OCI-LY7 (cell line): ENCODE results near the gene DCLK1. TPM values are rescaled to one million over a fixed set of nuclear protein-coding genes. Genes with fewer than 3 reads are reported as not detected.

ENCODE experiments used
- BruUV-seq: library from RNA; stranded (reverse); fragments of 400-500 nt; replicated peaks from 2 replicates; lab custom pipeline; 2021; lab: Mats Ljungman, UMichigan
- CTCF ChIA-PET: fragments of 300-600 bp; sonication (Branson Sonifier 250); formaldehyde crosslinking; loops from one replicate; lab custom pipeline; 2022; ENCODE audit warnings: antibody characterized with exemption; ENCODE audit not compliant: unreplicated experiment; lab: Charles Lee
- POLR2A ChIA-PET: fragments of 300-600 bp; sonication (Branson Sonifier 250); formaldehyde crosslinking; loops from one replicate; lab custom pipeline; 2022; ENCODE audit warnings: antibody characterized with exemption; lab: Charles Lee
- DNase-seq: peaks from one replicate; pipeline ENCODE4 v3.0.0-alpha.2; 2015; ENCODE audit warnings: low spot score
- H2AFZ ChIP-seq: fragments of 200-600 bp; sonication (generic), shearing (Covaris generic); 2 replicates; pipeline ENCODE4 v1.6.1; 2014; ENCODE audit warnings: mild to moderate bottlenecking, antibody characterized with exemption, low read length, moderate library complexity
- H3K27ac ChIP-seq: fragments of 200-600 bp; sonication (generic); 2 replicates; pipeline ENCODE4 v1.5.1; 2014; ENCODE audit warnings: mixed run types, low read depth, mild to moderate bottlenecking, moderate library complexity, low read length, inconsistent platforms; ENCODE audit not compliant: poor library complexity, severe bottlenecking
- H3K36me3 ChIP-seq: fragments of 200-600 bp; sonication (generic); 2 replicates; pipeline ENCODE4 v1.6.1; 2014; ENCODE audit warnings: mild to moderate bottlenecking, antibody characterized with exemption, low read length, moderate library complexity, mixed read lengths; ENCODE audit not compliant: insufficient read depth
- H3K4me1 ChIP-seq: fragments of 200-600 bp; sonication (generic); 2 replicates; pipeline ENCODE4 v1.5.1; 2014; ENCODE audit warnings: mild to moderate bottlenecking, low read length; ENCODE audit not compliant: insufficient read depth, poor library complexity, severe bottlenecking
- H3K4me2 ChIP-seq: fragments of 200-600 bp; sonication (generic); 2 replicates; pipeline ENCODE4 v1.6.1; 2014; ENCODE audit warnings: mild to moderate bottlenecking, low read length
- H3K4me3 ChIP-seq: fragments of 200-600 bp; sonication (generic); 2 replicates; pipeline ENCODE4 v1.5.1; 2014; ENCODE audit warnings: mild to moderate bottlenecking, low read depth, low read length; ENCODE audit not compliant: poor library complexity, severe bottlenecking
- H3K79me2 ChIP-seq: fragments of 200-600 bp; sonication (generic); 2 replicates; pipeline ENCODE4 v1.6.1; 2016; ENCODE audit warnings: low read depth, mild to moderate bottlenecking, low read length, moderate library complexity, mixed read lengths; ENCODE audit not compliant: insufficient read depth
- H3K9me2 ChIP-seq: fragments of 200-600 bp; sonication (generic); 2 replicates; pipeline ENCODE4 v1.6.1; 2016; ENCODE audit warnings: mild to moderate bottlenecking, low read length, mixed read lengths; ENCODE audit not compliant: insufficient read depth
- H3K9me3 ChIP-seq: fragments of 200-600 bp; sonication (generic); 2 replicates; pipeline ENCODE4 v1.6.1; 2014; ENCODE audit warnings: mild to moderate bottlenecking, mixed run types, low read length, mixed read lengths
- H4K20me1 ChIP-seq: fragments of 200-600 bp; sonication (generic); 2 replicates; pipeline ENCODE4 v1.6.1; 2014; ENCODE audit warnings: mild to moderate bottlenecking, antibody characterized with exemption, low read length, moderate library complexity, mixed read lengths; ENCODE audit not compliant: insufficient read depth
- CTCF ChIP-seq: fragments of 200-600 bp; sonication (generic); conservative IDR thresholded peaks from 2 replicates; pipeline ENCODE4 v1.5.1; 2014; ENCODE audit warnings: mild to moderate bottlenecking, antibody characterized with exemption, low read length, moderate library complexity, mixed read lengths
- EZH2phosphoT487 ChIP-seq: fragments of 200-600 bp; sonication (generic); IDR thresholded peaks from 2 replicates; pipeline ENCODE4 v1.6.1; 2018; ENCODE audit warnings: low read depth, borderline replicate concordance, mild to moderate bottlenecking, mixed run types, antibody characterized with exemption, low read length, moderate library complexity, mixed read lengths
- intact Hi-C: fragments of 100-400 bp; cut with micrococcal nuclease; formaldehyde crosslinking; loops from one replicate; pipeline ENCODE4 v1.10.0; 2022; ENCODE audit not compliant: unreplicated experiment
- total RNA-seq, 2 experiments: library from RNA; depleted of rRNA in 1 of 2; stranded (reverse); fragments of >200 nt in 1 of 2; shearing (Covaris generic) in 1 of 2; gene quantifications; 2 replicates each; pipeline ENCODE4 v1.2.3, GENCODE V29; 2014 to 2022

DCLK1 gene
- total RNA-seq, 2 experiments from 2014 or later: not detected

- no peak for TF ChIP-seq EZH2phosphoT487
- TF ChIP-seq CTCF: no peak
- H3K27ac ChIP-seq: no peak overlapping the region
- H4K20me1 ChIP-seq: no peaks in the 10 kb centered on the region
- no peaks in the 10 kb centered on the region for H3K36me3 ChIP-seq
- no peaks in the 10 kb centered on the region for H3K9me2 ChIP-seq
- no peaks in the 10 kb centered on the region for H3K9me3 ChIP-seq
- CTCF ChIA-PET: no interaction called here
- POLR2A ChIA-PET: no interaction called here
- H3K4me3 ChIP-seq: no peak overlapping the region
- no peaks in the 10 kb centered on the region for H3K4me1 ChIP-seq
- intact Hi-C loops: no loop called here
- H3K4me2 ChIP-seq: no peak overlapping the region
- no peak for DNase-seq
- no peak overlapping the region for H2AFZ ChIP-seq
- H3K79me2 ChIP-seq: no peaks in the 10 kb centered on the region
- BruUV-seq: no TSS peak
Measured at GRCh38 chr13:36163286-36163685, 32.1 kb upstream of the DCLK1 start.

GRCh38 chr13:36160297-36160696 is 29.1 kb upstream of the DCLK1 start:
- Histone ChIP-seq H3K9me2 (no peaks in the 10 kb centered on the region), H3K79me2 (no peaks in the 10 kb centered on the region), H4K20me1 (no peaks in the 10 kb centered on the region), H3K4me2 (no peak overlapping the region), H3K9me3 (no peaks in the 10 kb centered on the region), H2AFZ (no peak overlapping the region), H3K4me3 (no peak overlapping the region), H3K27ac (no peak overlapping the region), H3K36me3 (no peaks in the 10 kb centered on the region), H3K4me1 (no peaks in the 10 kb centered on the region)
- TF ChIP-seq CTCF (no peak), EZH2phosphoT487 (no peak)
- DNase-seq: no peak
- intact Hi-C loops: no loop called here
- ChIA-PET POLR2A (interaction anchor here (0.7 to 0.8 kb wide), 2 partner anchors 182 to 1549 kb away, joined by 3 to 4 read pairs; no protein-coding TSS in a partner anchor), CTCF (no interaction called here)
- BruUV-seq: no TSS peak

DNA sequence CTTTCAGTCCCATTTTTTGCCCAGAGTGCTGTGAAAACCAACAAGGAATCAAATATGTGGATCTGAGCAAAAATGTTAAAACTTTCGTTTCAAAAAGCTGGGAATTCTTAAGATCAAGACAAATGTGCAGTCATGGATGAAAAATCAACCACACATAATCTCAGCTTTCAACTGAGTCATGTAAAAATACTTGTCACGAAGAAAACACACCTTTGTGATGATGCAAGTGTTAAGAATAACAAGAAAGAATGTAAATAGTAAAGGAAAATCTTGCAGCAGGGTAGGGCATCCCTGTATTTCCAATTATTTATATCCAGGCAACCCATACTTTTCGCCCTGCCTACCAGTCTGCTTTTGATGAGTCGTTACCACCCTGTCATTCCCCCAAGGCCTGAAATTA is 27.4 kb upstream of the DCLK1 start:
- H3K9me3 ChIP-seq: no peaks in the 10 kb centered on the region
- TF ChIP-seq EZH2phosphoT487: no peak
- no peak for TF ChIP-seq CTCF
- H3K79me2 ChIP-seq: no peaks in the 10 kb centered on the region
- H3K4me2 ChIP-seq: no peak overlapping the region
- no peak overlapping the region for H2AFZ ChIP-seq
- no peak for DNase-seq
- H3K9me2 ChIP-seq: no peaks in the 10 kb centered on the region
- no peaks in the 10 kb centered on the region for H3K36me3 ChIP-seq
- ChIA-PET POLR2A (no interaction called here), CTCF (no interaction called here)
- no peak overlapping the region for H3K27ac ChIP-seq
- no TSS peak for BruUV-seq
- H3K4me1 ChIP-seq: no peaks in the 10 kb centered on the region
- no peak overlapping the region for H3K4me3 ChIP-seq
- intact Hi-C loops: no loop called here
- no peaks in the 10 kb centered on the region for H4K20me1 ChIP-seq
